GM15510 (cell line): ENCODE measurements around the gene MYPOP.

ENCODE experiments used
- POLR2A ChIP-seq: IDR thresholded peaks from 3 replicates; pipeline ENCODE4 v1.6.1; 2011; ENCODE audit warnings: borderline replicate concordance; ENCODE audit not compliant: insufficient read length; ENCODE audit errors: extremely low read depth

Gene MYPOP

DNA sequence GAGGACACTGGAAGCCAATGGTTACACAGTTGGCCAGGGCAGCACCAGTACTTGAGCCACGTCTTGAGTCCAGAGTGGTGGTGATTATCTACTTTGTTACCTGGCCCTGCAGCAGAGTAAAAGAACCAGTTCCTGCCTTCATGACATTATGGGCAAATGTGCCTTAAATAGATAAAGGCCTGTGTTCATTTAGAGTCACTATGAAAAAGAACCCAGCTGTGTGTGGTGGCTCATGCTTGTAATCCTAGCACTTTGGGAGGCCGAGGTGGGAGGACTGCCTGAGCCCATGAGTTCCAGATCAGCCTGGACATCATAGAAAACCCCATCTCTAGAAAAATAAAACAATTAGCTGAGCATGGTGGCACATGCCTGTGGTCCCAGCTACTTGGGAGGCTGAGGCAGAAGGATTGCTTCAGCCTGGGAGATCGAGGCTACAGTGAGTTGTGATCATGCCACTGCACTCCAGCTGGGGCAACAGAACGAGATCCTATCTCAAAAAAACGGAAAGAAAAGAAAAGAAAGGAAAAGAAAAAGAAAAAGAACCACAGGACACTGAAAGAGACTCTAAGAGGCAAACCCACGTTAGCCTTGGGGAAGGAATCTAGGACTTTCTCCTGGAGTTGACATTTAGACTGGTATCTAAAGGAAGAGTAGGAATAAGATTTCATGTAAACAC lies 13.1 kb downstream of the MYPOP start:
- TF ChIP-seq POLR2A, result no peak

DNA sequence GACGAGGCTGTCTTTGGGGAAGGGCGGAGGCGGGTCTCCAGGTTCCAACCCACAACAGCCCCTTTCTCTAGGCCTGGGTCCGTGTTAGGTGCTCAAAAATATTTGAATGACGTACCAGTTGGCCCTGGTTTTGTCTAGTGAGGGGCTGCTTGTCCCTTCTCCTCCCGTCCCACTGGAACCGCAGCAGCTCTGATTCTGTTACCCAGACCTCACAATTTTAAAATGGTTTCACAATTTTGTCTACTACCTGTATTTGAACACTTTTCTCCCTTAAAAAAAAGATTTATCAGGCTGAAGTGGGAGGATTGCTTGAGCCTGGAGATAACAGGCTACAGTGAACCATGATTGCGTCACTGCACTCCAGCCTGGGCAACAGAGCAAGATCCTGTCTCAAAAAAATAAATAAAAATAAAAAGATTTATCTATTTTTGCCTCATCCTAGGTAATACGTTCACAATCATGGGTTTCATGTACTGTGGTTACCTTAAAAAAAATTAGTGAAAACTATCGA lies 15.2 kb downstream of the MYPOP start:
- no peak for TF ChIP-seq POLR2A

DNA sequence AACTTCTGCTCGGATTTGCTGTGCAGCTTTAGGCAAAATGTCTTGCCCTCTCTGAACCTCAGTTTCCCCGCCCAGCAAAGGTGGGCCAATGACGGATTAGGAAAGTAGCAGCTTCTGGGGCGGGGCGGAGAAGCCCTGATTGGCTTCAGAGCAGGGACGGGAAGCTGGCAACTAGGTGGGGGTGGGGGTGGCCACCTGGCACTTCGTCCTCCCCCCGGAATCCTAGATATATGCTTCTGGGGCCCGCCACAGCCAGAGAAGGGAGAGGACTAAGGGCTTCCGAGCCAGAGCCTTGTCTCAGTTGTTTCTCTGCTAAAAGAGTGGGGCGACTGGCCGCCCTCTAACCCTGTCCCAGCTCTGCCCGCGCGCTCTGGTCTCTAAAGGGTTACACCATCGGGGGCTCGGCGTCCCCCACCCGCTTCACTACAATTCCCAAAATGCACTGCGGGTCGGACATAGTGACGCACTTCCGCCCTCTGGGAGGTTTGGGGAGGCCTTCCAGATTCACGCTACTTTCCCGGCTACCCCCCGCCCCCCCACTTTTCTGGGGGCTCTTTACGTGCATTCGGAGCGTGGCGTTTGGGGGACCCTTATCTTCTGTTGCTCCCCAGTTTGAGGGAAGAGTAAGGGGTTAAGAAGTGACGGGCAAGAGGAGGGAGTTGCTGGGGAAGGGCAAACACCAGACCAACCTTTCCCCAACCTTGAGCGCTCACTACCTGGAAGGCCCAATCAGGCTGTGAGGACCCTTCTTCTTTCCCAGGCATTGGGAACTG lies 15.8 kb downstream of the MYPOP start:
- peak; percentile 61 for TF ChIP-seq POLR2A

DNA sequence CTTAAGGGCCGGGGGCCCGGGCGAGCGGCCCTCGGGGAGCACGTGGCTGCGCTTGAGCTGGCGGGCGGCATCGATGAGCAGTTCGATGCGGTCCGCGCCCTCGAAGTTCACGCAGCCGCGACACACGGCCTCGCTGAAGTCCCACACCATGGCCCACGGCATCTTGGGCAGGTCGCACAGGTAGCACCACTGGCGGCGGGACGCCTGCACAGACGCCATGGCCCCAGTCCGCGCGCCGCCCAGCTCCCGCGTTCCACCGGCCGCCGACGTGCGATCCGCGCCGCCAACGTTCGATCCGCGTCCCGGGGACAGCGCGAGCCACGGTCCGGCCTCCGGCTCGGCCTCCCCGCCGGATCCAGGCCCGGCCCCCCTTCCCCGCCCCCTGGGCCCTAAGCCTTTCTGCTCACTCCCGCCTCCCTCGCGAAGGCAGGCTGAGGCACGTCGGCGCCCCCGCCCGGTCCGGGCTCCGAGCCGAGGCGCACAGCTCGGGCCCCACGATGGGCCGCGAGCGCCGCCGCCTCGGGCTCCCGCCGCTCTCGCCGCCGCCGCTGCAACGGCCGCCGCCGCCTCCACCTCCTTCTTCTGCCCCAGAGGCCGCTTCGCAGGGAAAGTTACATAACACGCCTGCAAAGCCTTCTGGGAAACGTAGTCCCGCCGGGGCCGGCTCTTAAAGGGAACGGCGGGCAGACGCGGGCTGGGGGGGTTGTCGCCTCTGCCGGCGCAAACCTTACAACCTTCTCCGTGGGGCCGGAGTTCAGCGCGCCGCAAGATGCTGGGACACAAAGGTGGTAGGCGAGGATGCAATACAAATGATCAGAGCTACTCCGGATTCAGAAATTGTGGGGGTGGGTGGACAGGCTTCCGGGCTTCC lies 16.6 kb downstream of the MYPOP start, which contains the start of gene IRF2BP1:
Gene IRF2BP1 (minus strand): TSS at position 586 of the 871 bp plus-strand sequence. CDS start 367 bp downstream, at position 219.
- TF ChIP-seq POLR2A, result peak; percentile 74

DNA sequence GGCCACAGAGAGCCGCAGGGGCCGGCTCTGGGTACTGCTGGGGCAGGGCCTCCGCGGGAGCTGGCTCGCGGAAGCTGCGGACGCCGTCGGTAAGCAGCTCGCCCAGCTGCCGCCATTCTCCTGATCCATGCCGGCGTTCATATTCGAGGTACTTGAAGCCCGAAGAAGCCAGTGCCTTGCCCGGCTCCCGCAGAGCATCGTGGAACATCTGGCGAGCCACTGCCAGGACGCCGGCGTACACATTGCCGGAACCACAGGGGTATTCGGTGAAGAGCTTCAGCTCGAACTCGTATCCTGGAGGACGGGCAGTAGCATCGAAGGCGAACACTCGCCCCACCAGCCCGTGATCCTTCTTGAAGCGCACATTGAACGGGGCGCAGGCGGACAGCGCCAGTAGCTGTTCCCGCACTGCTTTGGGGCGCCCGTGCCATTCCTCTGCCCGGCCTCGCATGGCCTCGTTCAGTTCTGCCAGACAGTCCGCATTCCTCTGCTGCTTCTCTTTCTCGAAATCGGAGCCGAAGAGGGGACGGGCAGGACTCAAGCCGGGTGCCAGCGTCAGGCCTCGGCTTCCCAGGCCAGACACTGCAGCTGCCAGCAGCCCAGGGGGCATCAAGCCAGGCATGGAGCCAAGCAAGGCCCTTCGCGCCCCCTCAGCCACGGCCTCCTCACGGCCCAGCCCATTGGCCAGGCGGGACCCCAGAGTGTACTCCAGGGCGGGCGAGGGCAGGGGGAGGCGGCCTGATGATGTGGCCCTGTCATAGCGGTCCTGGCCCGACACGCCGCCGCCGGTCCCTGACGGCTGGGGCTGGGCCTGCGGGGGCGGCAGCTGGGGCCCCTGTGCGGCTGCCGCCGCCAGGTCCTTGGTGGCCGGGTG lies 17.5 kb downstream of the MYPOP start:
- TF ChIP-seq POLR2A, result no peak

DNA sequence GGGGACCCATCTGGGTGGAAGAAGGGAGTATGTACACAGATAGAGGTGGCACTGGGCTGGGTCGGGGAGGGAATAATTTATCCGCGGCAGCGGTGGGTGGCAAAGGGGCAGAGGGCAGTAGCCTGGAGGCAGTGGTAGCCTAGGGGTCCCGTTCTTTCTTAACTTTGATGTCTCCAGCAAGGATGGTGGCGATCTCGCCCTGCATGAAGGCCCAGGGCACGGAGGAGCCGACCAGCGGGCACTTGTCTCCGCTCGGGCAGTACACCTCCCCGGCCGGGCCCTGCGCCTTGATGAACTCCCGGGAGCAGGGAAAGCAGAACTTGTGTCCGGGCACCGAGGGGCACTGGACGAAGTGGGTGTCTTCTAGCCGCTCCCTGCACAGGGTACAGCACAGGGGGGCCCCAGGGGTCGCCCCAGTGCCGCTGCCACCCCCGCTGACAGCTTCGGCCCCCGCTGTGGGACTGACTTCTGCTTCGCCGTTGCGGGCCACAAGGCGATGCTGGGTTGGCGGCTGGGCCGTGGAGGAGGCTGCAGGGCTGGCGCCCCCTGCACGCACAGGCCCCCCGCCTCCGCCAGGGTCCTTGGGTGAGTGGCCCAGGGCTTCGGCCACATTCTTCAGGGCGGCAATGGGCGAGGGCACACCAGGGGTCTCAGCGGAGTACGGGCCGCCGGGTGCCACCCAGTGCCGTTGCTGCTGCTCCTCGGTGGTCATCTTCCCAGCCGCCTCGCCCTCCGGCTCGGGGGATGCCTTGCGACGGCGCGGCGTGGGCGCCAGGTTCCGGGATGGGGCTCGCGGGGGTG lies 18.3 kb downstream of the MYPOP start:
- no peak for TF ChIP-seq POLR2A

DNA sequence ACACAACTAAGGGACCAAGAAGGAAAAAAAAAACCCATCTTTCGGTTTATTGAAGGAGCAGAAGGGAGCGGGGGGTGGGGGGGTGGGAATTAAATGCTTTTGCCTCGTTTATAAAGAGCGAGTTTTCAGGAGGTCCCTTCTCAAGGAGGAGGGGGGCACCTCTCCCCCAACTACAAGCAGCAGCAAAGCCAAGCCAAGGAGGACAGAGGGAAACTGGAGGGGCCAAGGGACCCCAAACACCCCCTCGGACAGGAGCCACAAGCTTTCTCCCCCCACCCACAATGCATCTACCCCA lies 18.9 kb downstream of the MYPOP start:
- no peak for TF ChIP-seq POLR2A

DNA sequence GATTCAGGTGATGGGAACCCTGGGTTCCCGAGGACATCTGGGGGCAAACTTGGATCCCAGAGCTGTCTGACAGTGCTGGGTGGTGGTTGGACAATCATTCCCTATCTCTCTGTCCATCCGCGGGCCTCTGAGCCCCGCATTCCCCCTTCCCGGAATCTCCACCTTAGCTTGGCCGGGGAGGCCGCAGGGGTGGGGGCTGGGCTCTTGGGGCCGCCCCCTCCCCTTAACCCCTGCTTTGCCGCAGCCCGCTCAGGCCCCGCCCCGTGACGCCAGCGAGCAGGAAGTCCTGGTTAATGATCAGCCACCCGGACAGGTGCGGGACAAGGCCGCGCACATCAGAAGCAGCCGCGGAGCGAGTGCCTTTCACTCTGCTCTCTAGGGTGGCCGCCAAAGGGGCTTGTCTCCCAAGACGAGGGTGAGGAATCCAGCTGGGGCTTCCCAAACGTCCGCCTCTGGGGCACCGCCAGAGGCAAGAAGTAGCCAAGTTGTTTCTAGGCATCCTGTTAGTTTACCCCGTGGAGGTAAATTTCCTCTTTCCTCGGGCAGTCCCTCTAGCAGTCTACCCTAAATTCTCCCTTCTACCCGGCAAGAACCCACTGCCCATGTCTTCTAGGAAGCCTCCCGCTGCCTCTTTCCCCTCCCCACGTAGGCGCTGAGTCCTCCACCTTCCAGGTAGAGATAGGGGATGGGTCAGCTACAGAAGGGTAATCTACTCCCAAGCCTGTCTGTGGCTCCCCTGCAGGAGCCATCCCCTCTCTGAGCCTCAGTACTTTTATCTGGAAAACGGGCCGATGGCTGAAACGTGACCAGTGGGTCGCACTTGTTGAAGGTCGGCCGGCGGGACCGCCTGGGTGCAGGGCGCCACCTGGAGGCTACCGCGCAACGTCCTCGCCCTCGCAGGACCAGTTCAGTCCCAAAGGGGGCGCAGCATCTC lies 19.5 kb downstream of the MYPOP start:
- TF ChIP-seq POLR2A, result peak; percentile 60

DNA sequence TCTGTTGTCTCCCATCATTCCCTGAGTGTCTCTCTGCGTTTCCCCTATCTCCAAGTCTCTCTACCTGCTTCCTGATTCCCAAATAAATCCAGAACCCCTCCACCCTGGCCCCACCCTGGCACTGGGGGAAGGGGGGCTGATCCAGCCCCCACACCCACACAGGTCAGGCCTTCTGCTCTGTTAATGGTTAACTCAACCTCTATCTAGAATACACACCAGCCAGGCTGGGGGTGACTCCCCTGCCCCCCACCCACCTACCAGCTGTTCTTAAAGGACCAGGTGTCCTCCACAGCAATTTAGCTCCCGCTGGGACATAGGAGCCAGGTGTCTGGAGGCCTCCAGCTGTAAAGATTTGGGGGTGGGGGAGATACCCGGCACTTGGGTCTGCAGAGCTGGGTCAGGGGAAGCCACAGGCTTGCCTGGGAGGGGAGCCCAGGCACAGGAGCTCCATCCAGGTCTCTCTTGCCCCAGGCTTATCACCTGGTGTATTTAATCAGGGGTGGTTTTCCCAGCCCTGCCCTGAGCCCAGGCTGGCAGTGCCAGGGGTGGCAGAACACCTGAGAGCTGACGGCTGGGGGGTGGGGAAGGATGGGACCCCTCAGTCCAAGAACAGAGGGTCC lies 20.4 kb downstream of the MYPOP start:
- no peak for TF ChIP-seq POLR2A

DNA sequence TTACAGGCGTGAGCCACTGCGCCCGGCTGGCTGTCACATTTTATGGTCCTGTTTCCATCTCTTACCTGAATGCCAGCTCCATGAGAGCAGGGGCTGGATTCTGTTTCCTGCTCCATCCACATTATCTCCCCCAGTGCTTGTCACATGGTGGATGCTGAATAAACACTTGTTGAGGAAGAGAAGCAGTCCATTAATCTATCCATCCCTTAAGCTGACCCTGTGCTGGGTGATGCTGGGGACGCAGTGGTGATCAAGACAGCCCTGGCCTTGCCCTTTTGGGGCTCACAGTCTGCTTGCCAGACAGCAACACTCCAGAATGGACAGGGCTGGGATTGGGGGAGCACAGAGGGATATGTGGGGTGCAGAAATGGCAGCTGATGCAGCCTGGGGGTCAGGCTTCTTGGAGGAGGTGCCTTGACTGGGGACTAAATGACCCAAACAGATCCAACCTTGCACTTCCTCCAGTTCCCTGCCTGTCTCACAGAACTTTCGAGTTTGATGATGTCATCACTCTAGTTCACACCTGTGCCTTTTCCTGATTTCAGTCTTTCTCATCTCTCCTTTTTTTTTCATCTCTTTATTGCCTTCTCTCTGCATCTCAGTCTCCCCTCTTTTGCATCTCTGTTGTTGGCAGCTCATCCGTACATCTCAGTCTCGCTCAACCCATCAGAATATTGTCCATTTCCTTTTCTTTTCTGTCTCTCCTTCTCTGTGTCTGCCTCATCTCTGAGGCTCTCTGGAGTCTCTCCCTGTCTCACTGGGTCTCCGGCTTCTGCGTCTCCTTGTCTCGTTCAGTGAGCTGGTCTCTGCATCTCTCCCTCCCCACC lies 21.1 kb downstream of the MYPOP start:
- no peak for TF ChIP-seq POLR2A

DNA sequence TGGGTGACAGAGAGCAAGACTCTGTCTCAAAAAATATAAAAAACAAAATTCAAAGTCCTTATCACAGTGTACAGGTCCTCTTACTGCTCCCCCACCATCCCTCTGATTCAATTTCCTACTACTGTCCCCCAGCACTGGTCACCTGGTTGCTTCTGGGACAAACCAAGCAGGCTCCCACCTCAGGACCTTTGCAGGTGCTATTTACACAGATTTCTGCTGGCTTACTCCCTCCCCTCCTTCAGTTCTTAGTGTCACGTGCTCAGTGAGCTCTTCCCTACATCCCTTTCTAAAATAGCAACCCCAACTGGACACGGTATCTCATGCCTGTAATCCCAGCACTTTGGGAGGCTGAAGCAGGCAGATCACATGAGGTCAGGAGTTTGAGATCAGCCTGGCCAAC lies 22.4 kb downstream of the MYPOP start:
- no peak for TF ChIP-seq POLR2A
